Measurements from ENCODE around the gene GRIK5.

GRIK5 gene

DNA sequence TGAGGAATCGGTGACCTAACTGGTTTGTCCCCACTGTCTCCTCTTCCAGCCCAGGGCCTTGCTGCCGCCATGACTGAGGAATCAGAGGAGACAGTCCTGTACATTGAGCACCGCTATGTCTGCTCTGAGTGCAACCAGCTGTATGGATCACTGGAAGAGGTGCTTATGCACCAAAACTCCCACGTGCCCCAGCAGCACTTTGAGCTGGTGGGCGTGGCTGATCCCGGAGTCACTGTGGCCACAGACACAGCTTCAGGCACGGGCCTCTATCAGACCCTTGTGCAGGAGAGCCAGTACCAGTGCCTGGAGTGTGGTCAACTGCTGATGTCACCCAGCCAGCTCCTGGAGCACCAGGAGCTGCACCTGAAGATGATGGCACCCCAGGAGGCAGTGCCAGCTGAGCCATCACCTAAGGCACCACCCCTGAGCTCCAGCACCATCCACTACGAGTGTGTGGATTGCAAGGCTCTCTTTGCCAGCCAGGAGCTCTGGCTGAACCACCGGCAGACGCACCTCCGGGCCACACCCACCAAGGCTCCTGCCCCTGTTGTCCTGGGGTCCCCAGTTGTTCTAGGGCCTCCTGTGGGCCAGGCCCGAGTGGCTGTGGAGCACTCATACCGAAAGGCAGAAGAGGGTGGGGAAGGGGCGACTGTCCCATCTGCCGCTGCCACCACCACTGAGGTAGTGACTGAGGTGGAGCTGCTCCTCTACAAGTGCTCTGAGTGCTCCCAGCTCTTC lies 8.7 kb upstream of the GRIK5 start:
- DNase-seq (ENCODE audit: low spot score in 2 of 2): no peak
- Histone ChIP-seq H3K9me3 (no peaks in the 10 kb centered on the region), H3K36me3 (replicated peaks) (peaks cover 42% of the 10 kb centered on the region), H3K27me3 (ENCODE audit: low read depth) (no peaks in the 10 kb centered on the region), H3K4me3 (no peak overlapping the region), H3K4me1 (peaks cover 13% of the 10 kb centered on the region)
- in situ Hi-C loops (cut with MboI; ENCODE audit: low sequenced_read_pairs): no loop called here

- peaks cover 42% of the 10 kb centered on the region for H3K36me3 ChIP-seq (replicated peaks)
- in situ Hi-C loops (cut with MboI; ENCODE audit: low sequenced_read_pairs): no loop called here
- H3K4me1 ChIP-seq: peaks cover 13% of the 10 kb centered on the region
- H3K4me3 ChIP-seq: no peak overlapping the region
- no peaks in the 10 kb centered on the region for H3K9me3 ChIP-seq
- H3K27me3 ChIP-seq (ENCODE audit: low read depth): no peaks in the 10 kb centered on the region
- DNase-seq (ENCODE audit: low spot score in 2 of 2): no peak
These were observed 8.1 kb upstream of the GRIK5 start for GRCh38 chr19:42078058-42078457.

GRCh38 chr19:42076380-42076944 lies 6.5 kb upstream of the GRIK5 start:
- no peaks in the 10 kb centered on the region for H3K9me3 ChIP-seq
- H3K27me3 ChIP-seq (ENCODE audit: low read depth): no peaks in the 10 kb centered on the region
- peak overlapping the region; percentile 77 for H3K4me3 ChIP-seq
- in situ Hi-C loops (cut with MboI; ENCODE audit: low sequenced_read_pairs): no loop called here
- peak in 1 of 2 experiments; percentile 61 for DNase-seq (ENCODE audit: low spot score in 2 of 2)
- H3K36me3 ChIP-seq (replicated peaks): peaks cover 34% of the 10 kb centered on the region
- peaks cover 13% of the 10 kb centered on the region for H3K4me1 ChIP-seq

DNA sequence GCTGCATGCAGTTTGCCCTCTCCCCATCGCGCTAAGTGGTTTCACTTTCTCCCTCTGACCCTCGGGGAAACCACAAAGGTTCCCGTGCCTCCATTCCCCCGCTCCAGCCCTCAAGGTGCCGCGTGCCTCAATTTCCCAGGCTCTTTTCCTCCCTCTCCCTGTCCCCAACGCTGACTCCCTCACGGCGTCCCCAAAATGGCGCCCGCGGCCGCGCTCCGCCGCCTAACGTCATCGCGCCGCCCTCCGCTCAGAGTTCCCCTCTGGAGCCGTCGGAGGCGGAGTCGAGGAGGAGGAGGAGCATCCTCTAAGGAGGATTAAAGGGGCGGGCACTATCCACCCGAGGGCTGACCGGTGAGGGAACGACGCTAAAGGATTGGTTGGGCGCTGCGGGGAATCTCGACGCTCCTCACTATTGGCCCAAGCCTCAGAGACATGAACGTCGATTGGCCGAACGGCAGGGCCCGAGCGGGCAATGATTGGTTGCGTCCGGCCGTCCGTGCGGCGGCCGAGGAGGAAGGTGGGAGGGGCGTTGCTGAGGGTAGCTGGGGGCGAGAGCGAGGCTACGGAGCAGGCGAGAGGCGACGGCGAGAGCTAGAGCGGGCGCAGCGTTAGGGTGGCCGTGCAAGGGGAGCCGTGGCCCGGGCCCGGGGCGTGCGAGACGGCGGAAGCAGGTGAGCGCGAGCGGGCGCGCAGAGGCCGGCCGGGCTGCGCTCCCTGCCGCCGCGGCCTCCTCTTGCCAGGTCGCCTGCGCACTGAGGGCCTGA lies 5.8 kb upstream of the GRIK5 start, which contains the start of gene ZNF574:
Gene ZNF574, plus strand, starts transcription at position 551 of the 764 bp plus-strand sequence. CDS start 2,441 bp downstream, outside the sequence.
- peak; percentile 99 for DNase-seq (ENCODE audit: low spot score in 2 of 2)
- H3K36me3 ChIP-seq (replicated peaks): peaks cover 27% of the 10 kb centered on the region
- in situ Hi-C loops (cut with MboI; ENCODE audit: low sequenced_read_pairs): no loop called here
- H3K4me3 ChIP-seq: peak within 1 kb of the TSS; percentile 77
- H3K9me3 ChIP-seq: no peaks in the 10 kb centered on the region
- H3K4me1 ChIP-seq: peaks cover 13% of the 10 kb centered on the region
- H3K27me3 ChIP-seq (ENCODE audit: low read depth): no peaks in the 10 kb centered on the region

GRCh38 chr19:42075364-42075615 lies 5.3 kb upstream of the GRIK5 start:
- Histone ChIP-seq H3K36me3 (replicated peaks) (peaks cover 22% of the 10 kb centered on the region), H3K9me3 (no peaks in the 10 kb centered on the region), H3K27me3 (ENCODE audit: low read depth) (no peaks in the 10 kb centered on the region), H3K4me3 (peak overlapping the region; percentile 77), H3K4me1 (peaks cover 13% of the 10 kb centered on the region)
- in situ Hi-C loops (cut with MboI; ENCODE audit: low sequenced_read_pairs): no loop called here
- no peak for DNase-seq (ENCODE audit: low spot score in 2 of 2)

- DNase-seq (ENCODE audit: low spot score in 2 of 2): peak in 1 of 2 experiments; percentile 31
- peak overlapping the region; percentile 77 for H3K4me3 ChIP-seq
- H3K27me3 ChIP-seq (ENCODE audit: low read depth): no peaks in the 10 kb centered on the region
- in situ Hi-C loops (cut with MboI; ENCODE audit: low sequenced_read_pairs): no loop called here
- no peaks in the 10 kb centered on the region for H3K9me3 ChIP-seq
- H3K36me3 ChIP-seq (replicated peaks): peaks cover 17% of the 10 kb centered on the region
- peaks cover 13% of the 10 kb centered on the region for H3K4me1 ChIP-seq
These were observed 4.7 kb upstream of the GRIK5 start for GRCh38 chr19:42074513-42075363.

DNA sequence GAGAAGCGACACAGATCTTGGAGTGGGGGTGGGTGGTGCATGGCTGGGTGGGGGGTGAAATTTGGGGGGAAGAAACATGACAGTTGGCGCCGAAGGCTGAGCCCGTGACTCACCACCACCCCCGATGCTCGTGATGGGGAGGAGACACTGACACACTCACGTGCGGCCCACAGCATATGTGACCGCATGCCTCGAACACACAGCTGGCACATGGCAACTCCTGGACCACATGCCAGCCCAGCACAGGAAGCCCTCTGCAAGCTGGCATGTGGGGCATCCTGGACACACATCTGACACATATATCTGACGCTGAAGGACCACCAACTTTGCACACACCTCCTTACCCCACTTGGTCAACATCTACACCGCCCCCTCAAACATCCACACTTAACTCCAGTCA lies 1.2 kb upstream of the GRIK5 start:
- in situ Hi-C loops (cut with MboI; ENCODE audit: low sequenced_read_pairs): no loop called here
- no peak for DNase-seq (ENCODE audit: low spot score in 2 of 2)
- H3K36me3 ChIP-seq (replicated peaks): no peaks in the 10 kb centered on the region

GRCh38 chr19:42068756-42069571 lies 1.0 kb downstream of the GRIK5 start:
- peaks cover 5% of the 10 kb centered on the region; the same call in 1 of the 2 replicates for H3K27me3 ChIP-seq (ENCODE audit: low read depth)
- H3K36me3 ChIP-seq (replicated peaks): no peaks in the 10 kb centered on the region
- in situ Hi-C loops (cut with MboI; ENCODE audit: low sequenced_read_pairs): no loop called here
- no peaks in the 10 kb centered on the region for H3K9me3 ChIP-seq
- no peak for DNase-seq (ENCODE audit: low spot score in 2 of 2)
- H3K4me3 ChIP-seq: no peak overlapping the region
- H3K4me1 ChIP-seq: no peaks in the 10 kb centered on the region

More for the DNA sequence above, 1.2 kb upstream of the GRIK5 start:
- Histone ChIP-seq H3K27me3 (ENCODE audit: low read depth) (peaks cover 5% of the 10 kb centered on the region; the same call in 1 of the 2 replicates), H3K4me3 (no peak overlapping the region), H3K9me3 (no peaks in the 10 kb centered on the region), H3K4me1 (peaks cover 7% of the 10 kb centered on the region)

- in situ Hi-C loops (cut with MboI; ENCODE audit: low sequenced_read_pairs): no loop called here
- no peaks in the 10 kb centered on the region for H3K4me1 ChIP-seq
- peaks cover 5% of the 10 kb centered on the region; the same call in 1 of the 2 replicates for H3K27me3 ChIP-seq (ENCODE audit: low read depth)
- no peak overlapping the region for H3K4me3 ChIP-seq
- no peaks in the 10 kb centered on the region for H3K9me3 ChIP-seq
- no peak for DNase-seq (ENCODE audit: low spot score in 2 of 2)
- no peaks in the 10 kb centered on the region for H3K36me3 ChIP-seq (replicated peaks)
These were observed 1.6 kb downstream of the GRIK5 start for GRCh38 chr19:42068361-42068755.

GRCh38 chr19:42067315-42067888 lies 2.6 kb downstream of the GRIK5 start:
- H3K4me1 ChIP-seq: no peaks in the 10 kb centered on the region
- in situ Hi-C loops (cut with MboI; ENCODE audit: low sequenced_read_pairs): no loop called here

GRCh38 chr19:42066075-42066754 lies 3.8 kb downstream of the GRIK5 start:
- Histone ChIP-seq H3K36me3 (replicated peaks) (no peaks in the 10 kb centered on the region), H3K4me1 (no peaks in the 10 kb centered on the region), H3K27me3 (ENCODE audit: low read depth) (peaks cover 5% of the 10 kb centered on the region; the same call in 1 of the 2 replicates), H3K9me3 (no peaks in the 10 kb centered on the region), H3K4me3 (no peak overlapping the region)
- DNase-seq (ENCODE audit: low spot score in 2 of 2): peak in 1 of 2 experiments; percentile 46
- in situ Hi-C loops (cut with MboI; ENCODE audit: low sequenced_read_pairs): no loop called here

More at GRCh38 chr19:42067315-42067888, 2.6 kb downstream of the GRIK5 start:
- no peak for DNase-seq (ENCODE audit: low spot score in 2 of 2)
- Histone ChIP-seq H3K9me3 (no peaks in the 10 kb centered on the region), H3K36me3 (replicated peaks) (no peaks in the 10 kb centered on the region), H3K27me3 (ENCODE audit: low read depth) (peaks cover 5% of the 10 kb centered on the region; the same call in 1 of the 2 replicates), H3K4me3 (no peak overlapping the region)

GRCh38 chr19:42065511-42065910 lies 4.5 kb downstream of the GRIK5 start:
- no peaks in the 10 kb centered on the region for H3K4me1 ChIP-seq
- in situ Hi-C loops (cut with MboI; ENCODE audit: low sequenced_read_pairs): no loop called here
- peaks cover 5% of the 10 kb centered on the region; the same call in 1 of the 2 replicates for H3K27me3 ChIP-seq (ENCODE audit: low read depth)
- H3K36me3 ChIP-seq (replicated peaks): no peaks in the 10 kb centered on the region
- DNase-seq (ENCODE audit: low spot score in 2 of 2): no peak
- H3K4me3 ChIP-seq: no peak overlapping the region
- H3K9me3 ChIP-seq: no peaks in the 10 kb centered on the region
